ENCODE data around the gene MGMT. TPM values are rescaled to one million over a fixed set of nuclear protein-coding genes. Genes with fewer than 3 reads are reported as not detected.

MGMT gene
- total RNA-seq, 1 donor from 2014 or later: 19.4 TPM

DNA sequence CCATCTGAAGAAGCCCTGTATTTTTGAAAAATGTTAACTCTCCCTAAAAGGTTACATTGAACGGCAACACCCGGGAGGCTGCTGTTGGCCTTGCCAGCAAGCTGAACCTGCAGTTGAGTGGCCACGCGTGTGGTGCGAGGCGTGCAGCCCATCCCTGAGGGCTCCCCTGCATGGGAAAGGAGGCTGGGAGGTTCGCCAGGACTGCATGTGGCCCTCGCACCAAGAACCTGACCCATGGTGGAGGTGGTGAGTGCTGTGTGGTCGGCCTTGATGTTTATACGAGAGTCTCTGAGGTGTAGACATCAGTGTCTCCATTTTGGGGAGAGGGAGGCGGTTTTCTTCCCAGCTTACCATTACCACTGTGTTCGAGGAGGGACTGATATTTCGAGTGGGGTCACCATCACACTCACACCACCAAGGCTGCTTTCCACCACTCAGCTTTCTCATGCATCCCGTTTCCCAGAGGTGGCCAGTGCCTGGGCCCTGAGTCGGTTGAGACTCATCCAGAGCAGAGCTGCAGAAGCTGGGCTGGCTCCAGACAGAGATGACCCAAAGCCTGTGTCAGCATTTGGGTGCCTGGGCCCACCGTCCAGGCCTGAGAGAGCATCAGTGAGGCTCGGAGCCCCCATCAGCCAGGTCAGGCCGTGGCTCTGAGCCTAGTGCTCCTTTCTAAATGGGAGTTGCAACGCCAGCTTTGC, 274.4 kb downstream of the MGMT start:
- H3K9me3 ChIP-seq: no peaks in the 10 kb centered on the region
- intact Hi-C loops (cut with DNase I): no loop called here
- H3K36me3 ChIP-seq: no peaks in the 10 kb centered on the region
- no peak overlapping the region for H3K4me3 ChIP-seq
- no peak for ATAC-seq
- H3K27me3 ChIP-seq: no peaks in the 10 kb centered on the region
- no peaks in the 10 kb centered on the region for H3K4me1 ChIP-seq
- H3K27ac ChIP-seq: no peak overlapping the region
- no peak for DNase-seq
- TF ChIP-seq, protein P1, sequence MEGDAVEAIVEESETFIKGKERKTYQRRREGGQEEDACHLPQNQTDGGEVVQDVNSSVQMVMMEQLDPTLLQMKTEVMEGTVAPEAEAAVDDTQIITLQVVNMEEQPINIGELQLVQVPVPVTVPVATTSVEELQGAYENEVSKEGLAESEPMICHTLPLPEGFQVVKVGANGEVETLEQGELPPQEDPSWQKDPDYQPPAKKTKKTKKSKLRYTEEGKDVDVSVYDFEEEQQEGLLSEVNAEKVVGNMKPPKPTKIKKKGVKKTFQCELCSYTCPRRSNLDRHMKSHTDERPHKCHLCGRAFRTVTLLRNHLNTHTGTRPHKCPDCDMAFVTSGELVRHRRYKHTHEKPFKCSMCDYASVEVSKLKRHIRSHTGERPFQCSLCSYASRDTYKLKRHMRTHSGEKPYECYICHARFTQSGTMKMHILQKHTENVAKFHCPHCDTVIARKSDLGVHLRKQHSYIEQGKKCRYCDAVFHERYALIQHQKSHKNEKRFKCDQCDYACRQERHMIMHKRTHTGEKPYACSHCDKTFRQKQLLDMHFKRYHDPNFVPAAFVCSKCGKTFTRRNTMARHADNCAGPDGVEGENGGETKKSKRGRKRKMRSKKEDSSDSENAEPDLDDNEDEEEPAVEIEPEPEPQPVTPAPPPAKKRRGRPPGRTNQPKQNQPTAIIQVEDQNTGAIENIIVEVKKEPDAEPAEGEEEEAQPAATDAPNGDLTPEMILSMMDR (IDR thresholded peaks at IDR 0.05): no peak

DNA sequence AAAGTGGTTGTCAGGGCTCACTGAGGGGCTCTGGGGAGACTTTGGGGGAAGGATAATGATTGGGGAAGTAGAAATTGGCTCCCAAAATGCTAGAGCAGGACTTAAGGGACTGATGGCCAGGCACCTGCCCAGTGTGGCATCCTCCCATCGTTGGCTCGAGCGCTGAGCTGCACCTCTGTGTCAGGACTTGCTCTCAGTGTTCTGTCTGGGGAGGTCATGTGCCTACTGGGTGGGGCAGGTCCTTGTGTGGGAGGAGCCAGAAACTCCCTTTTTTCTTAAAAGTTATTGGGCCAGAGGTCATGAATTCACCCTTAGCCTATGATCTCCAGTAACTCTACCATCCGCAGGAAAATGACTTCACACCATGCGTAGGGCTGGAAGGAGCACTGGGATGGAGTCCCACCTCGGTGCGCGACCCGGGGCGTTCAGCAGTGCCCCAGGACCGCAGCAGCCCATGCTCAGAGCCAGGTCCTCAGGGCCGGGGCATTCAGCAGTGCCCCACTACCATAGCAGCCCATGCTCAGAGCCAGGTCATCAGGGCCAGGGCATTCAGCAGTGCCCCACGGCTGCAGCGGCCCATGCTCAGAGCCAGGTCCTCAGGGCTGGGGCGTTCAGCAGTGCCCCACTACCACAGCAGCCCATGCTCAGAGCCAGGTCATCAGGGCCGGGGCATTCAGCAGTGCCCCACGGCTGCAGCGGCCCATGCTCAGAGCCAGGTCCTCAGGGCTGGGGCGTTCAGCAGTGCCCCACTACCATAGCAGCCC, 275.1 kb downstream of the MGMT start:
- Histone ChIP-seq H3K4me3 (no peak overlapping the region), H3K9me3 (no peaks in the 10 kb centered on the region), H3K27me3 (no peaks in the 10 kb centered on the region), H3K4me1 (no peaks in the 10 kb centered on the region), H3K27ac (no peak overlapping the region), H3K36me3 (no peaks in the 10 kb centered on the region)
- TF ChIP-seq, protein P1 (IDR thresholded peaks at IDR 0.05): no peak
- intact Hi-C loops (cut with DNase I): no loop called here
- peak; percentile 21 for ATAC-seq
- peak; percentile 20 for DNase-seq

DNA sequence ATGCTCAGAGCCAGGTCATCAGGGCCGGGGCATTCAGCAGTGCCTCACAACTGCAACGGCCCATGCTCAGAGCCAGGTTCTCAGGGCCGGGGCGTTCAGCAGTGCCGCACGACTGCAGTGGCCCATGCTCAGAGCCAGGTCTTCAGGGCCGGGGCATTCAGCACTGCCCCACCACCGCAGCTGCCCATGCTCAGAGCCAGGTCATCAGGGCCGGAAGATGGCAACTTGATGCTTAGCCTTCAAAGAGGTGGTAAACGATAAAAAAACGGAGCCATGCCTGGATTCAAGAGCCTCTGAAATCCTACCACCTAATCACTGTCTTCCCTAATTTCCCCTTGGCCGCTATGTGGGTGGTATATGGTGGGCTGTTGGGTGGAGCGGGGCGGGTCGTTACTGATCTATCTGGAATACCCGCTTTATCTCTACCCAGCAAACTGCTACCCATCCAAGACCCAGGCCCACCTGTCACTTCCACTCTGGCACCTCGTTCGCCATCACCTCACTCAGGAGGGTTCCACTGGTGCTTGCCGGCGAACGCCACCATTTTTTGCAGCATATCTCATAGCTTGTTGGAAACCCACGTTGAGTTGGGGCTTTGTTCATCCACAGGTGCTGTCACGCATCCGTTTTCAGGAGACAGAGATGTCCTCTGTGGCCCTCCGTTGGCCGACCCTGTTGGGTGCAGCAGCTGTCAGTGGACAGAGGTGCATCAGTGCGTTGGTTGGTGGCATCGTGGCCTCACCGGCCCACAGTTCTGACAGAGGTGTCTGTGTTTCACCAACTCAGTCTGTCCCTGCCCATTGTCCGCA, 275.9 kb downstream of the MGMT start:
- intact Hi-C loops (cut with DNase I): no loop called here

GRCh38 chr10:129743738-129744133, 276.7 kb downstream of the MGMT start:
- intact Hi-C loops (cut with DNase I): no loop called here
- ATAC-seq (no peak), DNase-seq (no peak)
- Histone ChIP-seq H3K27ac (no peak overlapping the region), H3K4me3 (no peak overlapping the region), H3K36me3 (no peaks in the 10 kb centered on the region), H3K4me1 (no peaks in the 10 kb centered on the region), H3K27me3 (no peaks in the 10 kb centered on the region), H3K9me3 (peaks cover 15% of the 10 kb centered on the region)
- TF ChIP-seq, protein P1 (IDR thresholded peaks at IDR 0.05): no peak

More for the DNA sequence above, 275.9 kb downstream of the MGMT start:
- H3K4me1 ChIP-seq: no peaks in the 10 kb centered on the region
- ATAC-seq (no peak), DNase-seq (peak; percentile 50)
- H3K27me3 ChIP-seq: no peaks in the 10 kb centered on the region
- no peaks in the 10 kb centered on the region for H3K36me3 ChIP-seq
- H3K27ac ChIP-seq: no peak overlapping the region
- H3K4me3 ChIP-seq: no peak overlapping the region
- peaks cover 7% of the 10 kb centered on the region for H3K9me3 ChIP-seq
- TF ChIP-seq, protein P1 (IDR thresholded peaks at IDR 0.05): no peak

DNA sequence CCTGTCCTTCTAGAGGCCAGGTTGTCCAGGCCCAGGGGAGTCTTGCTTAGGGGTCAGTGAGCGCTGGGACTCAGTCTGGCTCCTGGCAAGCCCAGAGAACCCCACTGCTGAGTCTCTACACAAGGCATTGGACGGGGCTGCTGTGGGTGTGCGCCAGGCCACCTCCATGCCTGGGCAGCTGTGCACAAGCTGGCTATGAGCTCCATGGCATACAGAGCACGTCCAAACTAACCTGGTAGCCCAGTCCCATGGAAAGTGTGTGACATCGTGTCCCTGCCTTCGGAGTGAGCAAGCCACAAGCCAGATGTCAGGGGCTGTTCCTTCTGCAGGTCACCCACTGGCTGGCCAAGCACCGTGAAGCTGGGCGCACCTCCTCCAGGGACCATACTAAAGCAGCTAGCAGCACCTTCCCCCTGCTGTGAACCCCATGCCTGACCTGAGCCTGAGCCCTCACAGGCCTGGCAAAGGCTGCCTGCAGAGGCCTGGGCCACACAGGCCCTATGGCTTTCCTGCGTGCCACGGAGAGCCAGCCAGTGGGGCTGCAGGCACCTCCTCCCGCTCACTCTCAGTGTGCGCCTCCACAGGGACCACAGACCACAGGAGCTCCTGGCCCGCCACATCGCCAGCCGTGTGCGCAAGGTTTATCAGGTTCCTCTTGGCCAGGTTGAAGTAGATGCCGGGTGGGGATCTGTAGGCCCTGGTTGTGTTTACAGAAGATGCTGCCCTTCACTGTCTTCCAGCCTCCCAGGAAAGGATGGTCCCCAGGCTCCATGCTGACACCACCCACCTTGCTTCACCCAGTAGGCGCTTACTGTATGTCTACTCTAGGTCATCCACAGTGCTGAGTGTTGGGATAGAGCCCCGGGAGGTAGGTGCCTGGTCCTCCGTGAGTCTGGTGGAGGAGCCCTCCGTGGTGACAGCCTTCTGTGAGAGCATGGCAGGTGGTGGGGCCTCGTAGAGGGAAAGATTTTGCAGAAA, 277.4 kb downstream of the MGMT start:
- ATAC-seq (no peak), DNase-seq (peak; percentile 33)
- Histone ChIP-seq H3K27ac (no peak overlapping the region), H3K9me3 (peaks cover 22% of the 10 kb centered on the region), H3K27me3 (no peaks in the 10 kb centered on the region), H3K36me3 (no peaks in the 10 kb centered on the region), H3K4me1 (no peaks in the 10 kb centered on the region), H3K4me3 (no peak overlapping the region)
- intact Hi-C loops (cut with DNase I): no loop called here
- TF ChIP-seq, protein P1 (IDR thresholded peaks at IDR 0.05): no peak
